Measurements from ENCODE around the gene TAF1. TPM values are rescaled to one million over a fixed set of nuclear protein-coding genes. Genes with fewer than 3 reads are reported as not detected.

Gene TAF1
- total and polyA plus RNA-seq, 10 of the 15 experiments (the other 5 are each of a cell fraction or from before 2014, with no cell fraction given), result 4.1 to 24.2 (median 17.2) TPM

DNA sequence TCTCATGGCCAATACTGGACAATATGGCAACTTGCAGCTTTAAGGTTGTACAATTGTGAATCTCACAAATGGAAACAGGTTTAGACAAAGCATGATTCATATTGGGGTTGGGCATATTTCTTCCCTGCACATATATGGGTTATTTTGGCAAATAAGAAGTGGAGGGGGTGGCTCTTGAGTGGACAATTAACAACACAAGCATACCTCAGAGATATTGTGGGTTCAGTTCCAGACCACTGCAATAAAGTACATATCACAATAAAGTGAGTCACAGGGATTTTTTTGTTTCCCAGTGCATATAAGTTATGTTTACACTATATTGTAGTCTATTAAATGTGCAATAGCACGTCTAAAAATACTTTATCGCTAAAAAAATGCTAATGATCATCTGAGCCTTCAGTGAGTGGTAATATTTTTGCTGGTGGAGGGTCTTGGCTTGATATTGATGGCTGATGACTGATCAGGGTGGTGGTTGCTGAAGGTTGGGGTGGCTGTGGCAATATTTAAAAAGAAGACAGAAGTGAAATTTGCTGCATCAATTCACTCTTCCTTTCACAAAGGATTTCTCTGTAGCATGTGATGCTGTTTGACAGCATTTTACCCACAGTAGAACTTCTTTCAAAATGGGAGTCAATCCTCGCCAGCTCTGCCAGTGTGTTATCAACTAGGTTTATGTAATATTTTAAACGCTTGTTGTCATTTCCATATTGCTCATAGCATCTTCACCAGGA, 116.2 kb downstream of the TAF1 start:
- H2AFZ ChIP-seq (ENCODE audit: control insufficient read depth, low read depth, low read length), result peak overlapping the region; percentile 12; the same call in 1 of the 2 replicates
- H3K79me2 ChIP-seq (ENCODE audit: control insufficient read depth, insufficient read depth, low read length), result no peaks in the 10 kb centered on the region
- CTCF ChIA-PET, result no interaction called here
- in situ Hi-C loops (cut with MboI) (no loop called here), intact Hi-C loops (cut with micrococcal nuclease; ENCODE audit: unreplicated experiment) (no loop called here)
- no peaks in the 10 kb centered on the region for H3K36me3 ChIP-seq (ENCODE audit: control insufficient read depth in 2 of 2, insufficient read depth in 2 of 2, low read length in 1 of 2)
- SMC1A ChIA-PET (ENCODE audit: uncharacterized antibody, unreplicated experiment), result no interaction called here
- H3K4me1 ChIP-seq (ENCODE audit: control insufficient read depth, insufficient read depth, low read length), result no peaks in the 10 kb centered on the region
- TF ChIP-seq EZH2 (IDR thresholded peaks at IDR 0.05; ENCODE audit: borderline replicate concordance, control insufficient read depth, low read depth, low read length) (no peak), TCF3 (IDR thresholded peaks at IDR 0.05; ENCODE audit: borderline replicate concordance, insufficient read depth, low read depth, low read length) (no peak), FOXM1 (IDR thresholded peaks at IDR 0.05; ENCODE audit: low read depth, low read length) (no peak), CBX3 (IDR thresholded peaks at IDR 0.05; ENCODE audit: borderline replicate concordance, low read depth) (no peak), CHD2 (IDR thresholded peaks at IDR 0.05; ENCODE audit: borderline replicate concordance, low read depth, low read length) (no peak), BCL11A (IDR thresholded peaks at IDR 0.05; ENCODE audit: low read depth, low read length) (no peak)
- TF ChIP-seq, protein P1, sequence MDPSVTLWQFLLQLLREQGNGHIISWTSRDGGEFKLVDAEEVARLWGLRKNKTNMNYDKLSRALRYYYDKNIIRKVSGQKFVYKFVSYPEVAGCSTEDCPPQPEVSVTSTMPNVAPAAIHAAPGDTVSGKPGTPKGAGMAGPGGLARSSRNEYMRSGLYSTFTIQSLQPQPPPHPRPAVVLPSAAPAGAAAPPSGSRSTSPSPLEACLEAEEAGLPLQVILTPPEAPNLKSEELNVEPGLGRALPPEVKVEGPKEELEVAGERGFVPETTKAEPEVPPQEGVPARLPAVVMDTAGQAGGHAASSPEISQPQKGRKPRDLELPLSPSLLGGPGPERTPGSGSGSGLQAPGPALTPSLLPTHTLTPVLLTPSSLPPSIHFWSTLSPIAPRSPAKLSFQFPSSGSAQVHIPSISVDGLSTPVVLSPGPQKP (IDR thresholded peaks at IDR 0.05; ENCODE audit: low read depth, low read length), result no peak
- no peak overlapping the region for H3K4me3 ChIP-seq
- no peaks in the 10 kb centered on the region; the same call in 2 of the 3 replicates for H3K9me3 ChIP-seq (replicated peaks; ENCODE audit: control insufficient read depth, insufficient read depth, low read length)
- no peaks in the 10 kb centered on the region for H3K27me3 ChIP-seq (replicated peaks in 1 of 2; ENCODE audit: control insufficient read depth in 2 of 2, insufficient read depth in 2 of 2, low read length in 1 of 2)
- H4K20me1 ChIP-seq (ENCODE audit: control insufficient read depth, insufficient read depth), result no peaks in the 10 kb centered on the region
- RAD21 ChIA-PET (ENCODE audit: unreplicated experiment), result no interaction called here
- no peak for DNase-seq (ENCODE audit: low read depth, low spot score)
- POLR2A ChIA-PET, result no interaction called here
- H3K4me2 ChIP-seq (ENCODE audit: control insufficient read depth, insufficient read depth), result no peak overlapping the region
- FAIRE-seq, result no peak
- ATAC-seq, result peak; percentile 40
- H3K9ac ChIP-seq (ENCODE audit: control insufficient read depth, insufficient read depth, low read length), result no peak overlapping the region
- no peak overlapping the region for H3K27ac ChIP-seq (ENCODE audit: control insufficient read depth, insufficient read depth)
- no TSS peak for BruUV-seq (replicated peaks)
- 42% methylated on average over 4 of the region's 4 CpGs for WGBS (ENCODE audit: insufficient coverage, insufficient replicate concordance, low lambda C conversion rate, missing lambda C conversion rate)

All from GM12878 (cell line).